Ishikawa (cell line): ENCODE measurements around the gene SPTA1.

Experiments used
- CEBPB ChIP-seq: IDR thresholded peaks from 2 replicates; pipeline ENCODE4 v1.6.1; 2012
- CREB1 ChIP-seq: IDR thresholded peaks from 2 replicates; pipeline ENCODE4 v1.6.1; 2012; ENCODE audit warnings: low read depth
- EP300 ChIP-seq: IDR thresholded peaks from 2 replicates; pipeline ENCODE4 v1.6.1; 2012; ENCODE audit warnings: borderline replicate concordance
- FOXM1 ChIP-seq: IDR thresholded peaks from 2 replicates; pipeline ENCODE4 v1.6.1; 2012; ENCODE audit warnings: low read depth, borderline replicate concordance
- NFIC ChIP-seq: IDR thresholded peaks from 2 replicates; pipeline ENCODE4 v1.6.1; 2012
- RAD21 ChIP-seq: IDR thresholded peaks from 2 replicates; pipeline ENCODE4 v1.6.1; 2012; ENCODE audit warnings: low read depth
- TAF1 ChIP-seq: IDR thresholded peaks from 2 replicates; pipeline ENCODE4 v1.6.1; 2012; ENCODE audit warnings: low read depth, mild to moderate bottlenecking
- TF ChIP-seq, protein P1 (sequence below): IDR thresholded peaks from 2 replicates; pipeline ENCODE4 v1.6.1; 2012; ENCODE audit warnings: low read depth, mild to moderate bottlenecking
- TF ChIP-seq, protein P2 (sequence below): IDR thresholded peaks from 2 replicates; pipeline ENCODE4 v1.6.1; 2012
- TF ChIP-seq, protein P3 (sequence below): IDR thresholded peaks from 2 replicates; pipeline ENCODE4 v1.6.1; 2012

DNA sequence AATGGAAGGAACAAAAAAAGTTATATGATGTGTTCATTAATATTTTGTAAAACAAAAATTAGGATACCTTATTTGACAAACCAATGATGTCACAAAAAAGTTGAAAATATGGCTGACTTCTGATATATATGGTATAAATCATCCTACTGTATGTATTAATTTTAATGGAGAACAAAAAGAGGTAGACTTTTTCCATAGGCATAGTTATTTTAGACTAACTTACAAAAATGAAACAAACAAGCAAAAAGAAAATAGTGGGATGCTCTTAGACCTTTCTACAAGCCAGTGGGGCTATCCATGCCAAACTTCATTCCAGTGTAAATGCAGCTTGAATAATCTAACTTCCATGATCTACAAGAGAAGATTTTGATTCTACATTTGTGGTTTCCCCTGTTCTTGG is 522 bp upstream of the SPTA1 start:
- TF ChIP-seq, protein P1, sequence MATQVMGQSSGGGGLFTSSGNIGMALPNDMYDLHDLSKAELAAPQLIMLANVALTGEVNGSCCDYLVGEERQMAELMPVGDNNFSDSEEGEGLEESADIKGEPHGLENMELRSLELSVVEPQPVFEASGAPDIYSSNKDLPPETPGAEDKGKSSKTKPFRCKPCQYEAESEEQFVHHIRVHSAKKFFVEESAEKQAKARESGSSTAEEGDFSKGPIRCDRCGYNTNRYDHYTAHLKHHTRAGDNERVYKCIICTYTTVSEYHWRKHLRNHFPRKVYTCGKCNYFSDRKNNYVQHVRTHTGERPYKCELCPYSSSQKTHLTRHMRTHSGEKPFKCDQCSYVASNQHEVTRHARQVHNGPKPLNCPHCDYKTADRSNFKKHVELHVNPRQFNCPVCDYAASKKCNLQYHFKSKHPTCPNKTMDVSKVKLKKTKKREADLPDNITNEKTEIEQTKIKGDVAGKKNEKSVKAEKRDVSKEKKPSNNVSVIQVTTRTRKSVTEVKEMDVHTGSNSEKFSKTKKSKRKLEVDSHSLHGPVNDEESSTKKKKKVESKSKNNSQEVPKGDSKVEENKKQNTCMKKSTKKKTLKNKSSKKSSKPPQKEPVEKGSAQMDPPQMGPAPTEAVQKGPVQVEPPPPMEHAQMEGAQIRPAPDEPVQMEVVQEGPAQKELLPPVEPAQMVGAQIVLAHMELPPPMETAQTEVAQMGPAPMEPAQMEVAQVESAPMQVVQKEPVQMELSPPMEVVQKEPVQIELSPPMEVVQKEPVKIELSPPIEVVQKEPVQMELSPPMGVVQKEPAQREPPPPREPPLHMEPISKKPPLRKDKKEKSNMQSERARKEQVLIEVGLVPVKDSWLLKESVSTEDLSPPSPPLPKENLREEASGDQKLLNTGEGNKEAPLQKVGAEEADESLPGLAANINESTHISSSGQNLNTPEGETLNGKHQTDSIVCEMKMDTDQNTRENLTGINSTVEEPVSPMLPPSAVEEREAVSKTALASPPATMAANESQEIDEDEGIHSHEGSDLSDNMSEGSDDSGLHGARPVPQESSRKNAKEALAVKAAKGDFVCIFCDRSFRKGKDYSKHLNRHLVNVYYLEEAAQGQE = no peak
- TF ChIP-seq NFIC (no peak), TAF1 (no peak), EP300 (no peak), CEBPB (no peak), CREB1 (no peak), RAD21 (no peak), FOXM1 (no peak)
- TF ChIP-seq, protein P2, sequence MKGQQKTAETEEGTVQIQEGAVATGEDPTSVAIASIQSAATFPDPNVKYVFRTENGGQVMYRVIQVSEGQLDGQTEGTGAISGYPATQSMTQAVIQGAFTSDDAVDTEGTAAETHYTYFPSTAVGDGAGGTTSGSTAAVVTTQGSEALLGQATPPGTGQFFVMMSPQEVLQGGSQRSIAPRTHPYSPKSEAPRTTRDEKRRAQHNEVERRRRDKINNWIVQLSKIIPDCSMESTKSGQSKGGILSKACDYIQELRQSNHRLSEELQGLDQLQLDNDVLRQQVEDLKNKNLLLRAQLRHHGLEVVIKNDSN = no peak
- TF ChIP-seq, protein P3, sequence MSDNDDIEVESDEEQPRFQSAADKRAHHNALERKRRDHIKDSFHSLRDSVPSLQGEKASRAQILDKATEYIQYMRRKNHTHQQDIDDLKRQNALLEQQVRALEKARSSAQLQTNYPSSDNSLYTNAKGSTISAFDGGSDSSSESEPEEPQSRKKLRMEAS = no peak
